HT-29 (cell line): Measurements from ENCODE around the gene SIK2. TPM values are rescaled to one million over a fixed set of nuclear protein-coding genes. Genes with fewer than 3 reads are reported as not detected.
A peak's percentile ranks its signal among the peaks of the same experiment; 100 is the strongest.

Experiments
- DNase-seq: peaks from one replicate; pipeline ENCODE4 v3.0.0-alpha.2; 2015; ENCODE audit warnings: low spot score
- total RNA-seq: library from RNA; depleted of rRNA; stranded (reverse); fragments of >200 nt; shearing (Covaris generic); gene quantifications from 2 replicates; pipeline ENCODE4 v1.2.3, GENCODE V29; 2014; rRNA removed

Gene SIK2
- total RNA-seq = 11.4 and 12.4 TPM in 2 replicates

GRCh38 chr11:111601979-111602864, at the start of gene SIK2:
SIK2 (plus strand) TSS chr11:111602449; CDS start chr11:111602564, 115 bp downstream.
- DNase-seq = peak; percentile 96

- no peak for DNase-seq
Observed at GRCh38 chr11:111554532-111554931, 47.7 kb upstream of the SIK2 start.

- no peak for DNase-seq
Observed at GRCh38 chr11:111555255-111555654, 47.0 kb upstream of the SIK2 start.

- no peak for DNase-seq
Observed at GRCh38 chr11:111557425-111558111, 44.7 kb upstream of the SIK2 start.

- DNase-seq = no peak
Observed at GRCh38 chr11:111559800-111560464, 42.3 kb upstream of the SIK2 start.

GRCh38 chr11:111560800-111561199, 41.4 kb upstream of the SIK2 start:
- no peak for DNase-seq

GRCh38 chr11:111561306-111561705, 40.9 kb upstream of the SIK2 start:
- no peak for DNase-seq

- no peak for DNase-seq
Observed at GRCh38 chr11:111561791-111562325, 40.4 kb upstream of the SIK2 start.

GRCh38 chr11:111562692-111563389, 39.4 kb upstream of the SIK2 start:
- no peak for DNase-seq

- DNase-seq = peak; percentile 86
Observed at GRCh38 chr11:111565114-111565720, 37.0 kb upstream of the SIK2 start.

GRCh38 chr11:111566324-111566723, 35.9 kb upstream of the SIK2 start:
- no peak for DNase-seq

GRCh38 chr11:111569476-111569875, 32.8 kb upstream of the SIK2 start:
- no peak for DNase-seq

- no peak for DNase-seq
Observed at GRCh38 chr11:111570796-111571195, 31.5 kb upstream of the SIK2 start.

- peak; percentile 12 for DNase-seq
Observed at GRCh38 chr11:111571829-111572501, 30.3 kb upstream of the SIK2 start.

GRCh38 chr11:111572581-111572980, 29.7 kb upstream of the SIK2 start:
- no peak for DNase-seq

GRCh38 chr11:111573821-111574249, 28.4 kb upstream of the SIK2 start:
- no peak for DNase-seq

- no peak for DNase-seq
Observed at GRCh38 chr11:111574373-111575225, 27.6 kb upstream of the SIK2 start.

GRCh38 chr11:111575740-111576139, 26.5 kb upstream of the SIK2 start:
- DNase-seq = no peak

- DNase-seq = no peak
Observed at GRCh38 chr11:111577821-111578220, 24.4 kb upstream of the SIK2 start.
